Effector memory CD8-positive, alpha-beta T cell (primary cell): ENCODE measurements around the gene EHD1.
A peak's percentile ranks its signal among the peaks of the same experiment; 100 is the strongest.

Experiments
- ATAC-seq: fragments of 150-1000 bp; cut with Tn5 transposase; replicated peaks from 2 replicates; pipeline ENCODE4 v1.10.0; 2021; ENCODE audit warnings: mild to moderate bottlenecking, moderate library complexity
- DNase-seq, 3 experiments: peaks; one replicate each; pipeline ENCODE4 v3.0.0; 2021
- H3K27ac Mint-ChIP-seq, 2 donors: one replicate each; pipeline ENCODE4 v1.8.0; 2022; ENCODE audit warnings: mild to moderate bottlenecking in 2 of 2, mixed read lengths in 2 of 2, moderate library complexity in 2 of 2
- H3K27me3 Mint-ChIP-seq, 2 donors: one replicate each; pipeline ENCODE4 v1.8.0; 2022; ENCODE audit warnings: mixed read lengths in 2 of 2
- H3K36me3 Mint-ChIP-seq: one replicate; pipeline ENCODE4 v1.8.0; 2022; ENCODE audit warnings: mild to moderate bottlenecking, moderate library complexity, mixed read lengths; ENCODE audit not compliant: insufficient read depth
- H3K4me1 Mint-ChIP-seq, 2 donors: one replicate each; pipeline ENCODE4 v1.8.0; 2022; ENCODE audit warnings: low read depth in 2 of 2, mixed read lengths in 2 of 2
- H3K4me3 Mint-ChIP-seq, 2 donors: one replicate each; pipeline ENCODE4 v1.8.0; 2022; ENCODE audit warnings: mild to moderate bottlenecking in 2 of 2, mixed read lengths in 2 of 2, moderate library complexity in 2 of 2
- H3K9me3 Mint-ChIP-seq, 2 donors: one replicate each; pipeline ENCODE4 v1.8.0; 2022; ENCODE audit warnings: mixed read lengths in 2 of 2

EHD1 gene

DNA sequence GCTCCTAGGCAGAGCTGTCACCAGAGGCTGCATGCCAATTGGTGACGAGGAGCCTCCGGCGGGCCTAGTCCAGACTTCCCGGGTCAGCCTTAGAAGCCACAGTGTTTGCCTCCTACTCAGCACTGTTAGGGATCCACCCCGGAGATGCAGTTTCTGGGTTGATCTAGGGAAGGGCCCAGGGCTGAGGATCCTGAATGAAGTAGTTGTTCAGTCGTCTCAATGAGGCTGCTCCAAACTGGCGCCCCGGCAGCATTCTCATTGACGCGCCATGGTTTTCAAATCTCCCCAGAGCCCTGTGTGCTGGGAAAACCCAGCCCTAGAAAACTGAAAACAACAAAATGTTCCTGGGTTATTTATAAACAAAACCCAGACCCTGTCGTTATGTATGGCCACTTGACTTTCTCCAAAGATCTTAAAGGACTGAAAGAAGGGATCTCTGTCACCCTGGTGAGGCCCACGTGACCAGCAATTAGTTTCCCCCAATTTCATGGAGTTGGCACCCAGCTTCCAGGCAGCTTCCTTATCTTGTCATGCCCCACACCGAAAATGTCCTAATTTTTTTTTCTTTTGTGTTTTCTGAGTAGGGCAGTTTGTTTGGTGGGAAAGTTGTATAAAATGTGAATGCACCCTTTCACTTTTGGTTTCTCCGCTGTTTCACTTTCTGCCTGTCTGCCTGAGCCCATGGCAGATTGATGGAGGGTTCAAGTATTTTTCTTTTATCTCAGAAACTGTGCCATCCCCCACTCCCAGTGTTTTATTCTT is 2.0 kb upstream of the EHD1 start:
- Mint-ChIP-seq H3K27ac (peak overlapping the region; percentile 98 to 99), H3K36me3 (peaks cover 50% of the 10 kb centered on the region), H3K9me3 (no peaks in the 10 kb centered on the region), H3K27me3 (no peaks in the 10 kb centered on the region), H3K4me1 (peaks cover 56 to 57% of the 10 kb centered on the region in 2 donors), H3K4me3 (peak overlapping the region; percentile 91 to 92)
- no peak for DNase-seq
- ATAC-seq, result no peak

DNA sequence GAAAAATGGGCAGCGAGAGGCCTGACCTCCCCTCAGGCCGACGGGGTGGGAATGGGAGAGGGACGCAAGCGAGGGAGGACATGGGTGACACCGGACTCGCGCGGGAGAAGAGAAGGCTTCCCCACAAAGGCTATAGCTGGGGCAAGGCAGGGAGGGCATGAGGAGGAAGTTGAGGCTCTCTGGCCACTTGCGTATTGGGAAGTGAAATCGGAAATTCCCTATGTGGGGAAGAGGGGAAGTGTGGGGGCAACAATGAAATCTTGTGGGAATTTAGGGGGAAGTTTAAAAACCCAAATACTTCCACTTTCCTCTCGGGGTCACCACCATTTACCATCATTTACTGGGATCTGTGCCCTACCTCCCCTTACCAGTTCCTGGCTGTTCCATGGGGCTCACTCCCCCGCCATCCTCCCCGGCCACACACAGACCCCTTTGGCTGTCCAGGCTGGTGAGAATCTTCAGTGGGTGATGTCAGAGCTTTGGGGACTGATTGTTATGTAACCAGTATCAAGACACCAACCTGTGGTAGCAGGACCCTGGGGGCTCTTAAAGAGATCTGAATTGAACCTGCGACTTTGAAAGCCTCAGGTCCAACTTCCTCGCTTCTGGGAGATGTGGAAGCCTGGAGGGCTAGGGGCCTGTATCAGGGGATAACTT is 951 bp upstream of the EHD1 start:
- DNase-seq (no peak), ATAC-seq (no peak)
- Mint-ChIP-seq H3K27me3 (no peaks in the 10 kb centered on the region), H3K27ac (peak overlapping the region; percentile 98 to 99), H3K4me1 (peaks cover 62% of the 10 kb centered on the region in 2 donors), H3K9me3 (no peaks in the 10 kb centered on the region), H3K36me3 (peaks cover 60% of the 10 kb centered on the region), H3K4me3 (peak overlapping the region; percentile 91 to 92)

DNA sequence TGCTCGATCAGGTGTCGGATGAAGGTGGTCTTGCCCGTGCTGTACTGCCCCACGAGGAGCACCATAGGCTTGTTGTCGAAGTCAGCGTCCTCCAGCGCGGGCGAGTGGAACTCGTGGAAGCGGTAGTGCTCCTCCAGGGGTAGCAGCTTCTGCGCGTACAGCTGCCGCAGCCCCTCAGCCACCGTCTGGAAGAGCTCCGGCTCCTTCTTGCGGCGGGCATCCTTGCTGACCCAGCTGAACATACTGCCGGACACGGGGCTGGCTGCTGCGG is 263 bp downstream of the EHD1 start:
- peaks cover 73% of the 10 kb centered on the region for H3K36me3 Mint-ChIP-seq
- no peaks in the 10 kb centered on the region for H3K27me3 Mint-ChIP-seq
- DNase-seq (no peak), ATAC-seq (peak; percentile 13)
- H3K27ac Mint-ChIP-seq, result peak overlapping the region; percentile 98 to 99
- H3K4me1 Mint-ChIP-seq, result peaks cover 61 to 64% of the 10 kb centered on the region in 2 donors
- peak overlapping the region; percentile 91 to 92 for H3K4me3 Mint-ChIP-seq
- no peaks in the 10 kb centered on the region for H3K9me3 Mint-ChIP-seq

DNA sequence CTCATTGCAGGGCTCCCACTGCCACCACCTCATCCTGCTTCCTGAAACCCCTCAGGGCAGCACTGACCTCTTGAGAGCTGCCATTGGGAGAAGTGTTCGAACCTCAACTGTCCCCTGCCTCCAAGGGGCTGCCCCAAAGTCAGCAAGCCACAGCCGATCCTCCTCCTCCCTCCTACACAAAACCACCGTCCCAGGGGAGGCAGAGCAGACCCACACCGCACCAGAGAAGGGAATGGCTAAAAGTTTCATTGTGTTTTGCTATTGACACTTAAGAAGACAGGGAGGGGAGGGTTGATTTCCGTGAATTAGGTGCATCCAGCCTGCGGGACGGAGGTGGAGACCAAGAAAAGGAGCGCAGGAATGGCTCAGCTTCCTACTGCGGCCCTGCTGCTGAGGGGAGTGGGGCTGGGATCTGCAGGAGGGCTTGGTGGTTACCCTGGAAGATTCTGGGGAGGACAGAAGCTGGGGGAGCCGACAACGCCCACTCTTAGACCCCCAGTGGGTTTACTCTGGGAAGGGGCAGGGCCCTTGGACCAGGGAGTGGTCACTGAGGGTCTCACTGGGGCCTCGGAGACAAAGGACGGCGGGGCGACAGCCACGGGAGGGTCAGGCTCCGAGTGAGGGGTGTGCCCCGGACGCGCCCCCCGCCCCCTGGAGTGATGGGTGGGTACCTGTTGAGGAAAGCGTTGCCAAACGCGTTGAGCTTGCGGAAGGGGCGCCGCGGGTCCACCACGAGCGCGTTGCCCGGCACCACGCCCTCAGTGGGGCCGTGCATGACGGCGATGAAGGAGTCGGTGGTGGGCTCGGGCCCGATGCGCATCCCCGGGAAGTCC is 815 bp downstream of the EHD1 start:
- peak; percentile 0 for ATAC-seq
- Mint-ChIP-seq H3K36me3 (peaks cover 78% of the 10 kb centered on the region), H3K4me3 (peak overlapping the region; percentile 91 to 92), H3K4me1 (peaks cover 67 to 70% of the 10 kb centered on the region in 2 donors), H3K27ac (peak overlapping the region; percentile 98 to 99), H3K27me3 (no peaks in the 10 kb centered on the region), H3K9me3 (no peaks in the 10 kb centered on the region)
- no peak for DNase-seq

DNA sequence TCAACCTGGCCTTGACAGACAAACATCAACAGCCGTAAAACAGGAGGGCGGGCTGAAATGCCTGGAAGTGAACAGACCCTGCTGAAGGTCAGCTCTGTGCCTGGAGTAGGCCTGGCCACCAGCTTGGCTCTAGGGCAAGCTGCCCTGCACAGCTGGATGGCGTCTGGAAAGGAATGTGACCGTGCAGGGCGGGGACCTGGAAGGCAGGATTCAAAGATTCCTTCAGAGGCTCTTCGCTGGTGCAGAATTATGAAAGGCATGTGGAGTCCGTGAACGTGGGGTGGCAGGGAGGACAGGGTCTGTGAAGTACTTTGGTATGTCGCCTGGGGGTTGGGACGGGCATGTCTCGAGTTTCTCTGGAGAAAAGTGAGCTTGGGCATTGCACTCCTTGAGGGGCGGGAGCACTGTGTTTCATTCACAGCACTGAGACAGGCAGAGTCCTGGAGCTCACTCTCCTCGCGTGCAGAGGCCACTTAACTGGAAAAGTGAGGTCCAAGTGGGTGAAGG is 1.5 kb downstream of the EHD1 start:
- no peaks in the 10 kb centered on the region for H3K27me3 Mint-ChIP-seq
- ATAC-seq (no peak), DNase-seq (no peak)
- H3K27ac Mint-ChIP-seq, result peak overlapping the region; percentile 98 to 99
- H3K4me3 Mint-ChIP-seq, result peak overlapping the region; percentile 91 to 92
- H3K36me3 Mint-ChIP-seq, result peaks cover 85% of the 10 kb centered on the region
- peaks cover 72 to 73% of the 10 kb centered on the region in 2 donors for H3K4me1 Mint-ChIP-seq
- H3K9me3 Mint-ChIP-seq, result no peaks in the 10 kb centered on the region

DNA sequence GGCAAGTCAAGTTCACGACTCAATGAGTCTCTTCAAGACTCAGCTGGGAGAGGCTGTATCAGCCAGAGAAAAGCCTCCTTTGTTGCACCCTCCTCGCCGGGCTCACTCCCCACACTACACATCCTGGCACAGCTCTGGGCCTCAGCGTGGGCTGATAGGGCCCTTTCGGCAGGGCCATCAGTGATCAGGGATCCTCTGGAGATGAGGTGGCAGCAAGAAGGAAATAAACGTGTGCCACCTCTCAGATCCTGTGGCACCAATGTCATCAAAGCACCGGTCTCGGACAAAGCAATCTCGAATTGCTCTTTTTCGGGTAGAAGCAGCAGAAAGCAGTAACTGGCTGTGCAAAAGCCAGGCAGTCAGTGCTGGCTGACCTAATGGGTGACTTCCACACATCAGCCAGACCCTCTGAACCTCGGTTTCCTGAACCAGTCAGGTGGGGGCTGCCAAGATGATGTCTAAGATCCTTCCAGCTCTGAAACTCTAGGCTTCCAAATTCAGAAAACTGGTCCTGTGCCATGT is 2.1 kb downstream of the EHD1 start:
- ATAC-seq (no peak), DNase-seq (no peak)
- Mint-ChIP-seq H3K4me3 (peak overlapping the region; percentile 91 to 92), H3K36me3 (peaks cover 89% of the 10 kb centered on the region), H3K9me3 (no peaks in the 10 kb centered on the region), H3K4me1 (peaks cover 76% of the 10 kb centered on the region in 2 donors), H3K27me3 (no peaks in the 10 kb centered on the region), H3K27ac (peak overlapping the region; percentile 98 to 99)

DNA sequence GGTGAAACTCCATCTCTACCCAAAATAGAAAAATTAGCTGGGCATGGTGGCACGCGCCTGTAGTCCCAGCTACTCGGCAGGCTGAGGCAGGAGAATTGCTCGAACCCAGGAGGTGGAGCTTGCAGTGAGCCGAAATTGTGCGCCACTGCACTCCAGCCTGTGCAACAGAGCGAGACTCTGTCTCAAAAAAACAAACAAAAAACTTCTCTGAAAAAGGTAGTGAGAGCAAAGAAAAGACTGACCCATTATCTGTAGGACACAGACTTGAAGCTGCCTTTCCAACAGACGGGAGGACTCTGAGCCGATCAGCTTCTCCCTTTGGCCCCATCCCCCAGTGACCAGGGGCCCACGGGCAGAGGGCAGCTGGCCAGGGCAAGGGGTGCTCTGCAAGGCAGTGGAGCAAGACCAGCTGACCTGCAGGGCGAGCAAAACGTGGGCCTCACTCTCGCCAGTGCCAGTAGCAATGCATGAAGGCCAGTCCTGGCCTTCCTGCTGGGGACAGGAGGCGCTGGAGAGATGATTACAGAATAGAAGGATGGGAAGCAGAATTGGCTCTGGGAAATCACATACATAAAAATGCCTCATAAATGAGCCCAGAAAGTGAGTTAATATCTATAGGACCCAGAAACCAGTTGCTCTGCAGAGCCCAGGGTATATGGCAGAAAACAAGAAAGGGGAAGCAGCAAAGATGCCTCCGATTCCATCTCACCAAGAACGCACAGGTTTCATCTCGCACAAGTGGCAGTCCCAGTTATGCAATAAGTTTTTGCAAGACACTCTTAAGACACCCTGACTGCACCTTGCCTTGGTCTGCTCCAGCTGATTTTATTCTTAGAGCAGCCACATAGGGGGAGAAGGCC is 2.8 kb downstream of the EHD1 start:
- Mint-ChIP-seq H3K27me3 (no peaks in the 10 kb centered on the region), H3K4me1 (peaks cover 75 to 78% of the 10 kb centered on the region in 2 donors), H3K4me3 (peak overlapping the region; percentile 91 to 92), H3K36me3 (peaks cover 93% of the 10 kb centered on the region), H3K27ac (peak overlapping the region; percentile 98 to 99), H3K9me3 (no peaks in the 10 kb centered on the region)
- DNase-seq (no peak), ATAC-seq (no peak)

DNA sequence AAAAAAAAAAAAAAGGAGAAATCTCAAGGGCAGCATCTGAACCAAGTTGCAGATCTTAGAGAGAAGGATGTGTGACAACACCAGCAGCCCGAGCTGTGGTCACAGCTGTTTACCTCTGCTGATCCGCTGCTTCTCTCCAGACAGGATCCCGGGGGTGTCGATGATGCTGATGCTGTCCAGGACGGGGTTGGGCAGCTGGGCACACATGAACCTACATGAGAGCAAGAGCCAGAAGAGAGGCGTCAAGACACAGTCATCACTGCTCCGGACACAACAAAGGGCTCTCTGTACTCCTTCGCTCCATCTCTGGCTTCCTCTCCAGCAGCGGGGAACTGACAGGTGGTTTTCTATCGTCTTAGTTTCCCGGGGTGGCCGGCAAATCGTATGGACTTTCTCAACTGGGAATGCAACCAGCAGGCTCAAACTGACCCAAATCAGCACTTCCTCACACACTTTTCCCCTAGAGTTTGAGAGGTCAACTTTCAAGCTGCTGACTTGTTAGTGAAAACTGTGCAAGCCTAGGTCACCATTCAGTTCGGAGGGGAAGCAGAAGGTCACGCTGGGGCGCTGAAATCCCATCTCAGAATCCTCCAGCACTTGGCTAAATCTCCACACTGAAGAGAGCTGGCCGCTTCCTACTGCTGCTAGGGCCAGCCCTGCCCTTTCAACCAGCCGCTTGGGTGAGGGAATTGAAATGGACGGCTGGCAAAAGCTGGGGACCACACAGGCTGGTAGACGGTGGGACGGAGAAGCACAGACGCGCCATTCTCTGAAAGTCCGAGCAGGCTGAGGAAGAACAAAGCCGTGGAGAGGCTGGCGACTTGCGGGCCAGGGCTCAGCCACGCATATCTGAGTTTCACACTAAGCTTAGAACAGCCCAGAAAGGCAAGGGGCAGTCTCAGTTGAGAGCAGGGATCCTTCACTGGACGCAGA is 3.8 kb downstream of the EHD1 start:
- Mint-ChIP-seq H3K4me3 (peak overlapping the region; percentile 91 to 92), H3K4me1 (peaks cover 73 to 79% of the 10 kb centered on the region in 2 donors), H3K36me3 (peaks cover 95% of the 10 kb centered on the region), H3K27me3 (no peaks in the 10 kb centered on the region), H3K27ac (peak overlapping the region; percentile 98 to 99), H3K9me3 (no peaks in the 10 kb centered on the region)
- ATAC-seq (peak; percentile 41), DNase-seq (peak in 2 of 3 experiments; percentile 70 to 71)

DNA sequence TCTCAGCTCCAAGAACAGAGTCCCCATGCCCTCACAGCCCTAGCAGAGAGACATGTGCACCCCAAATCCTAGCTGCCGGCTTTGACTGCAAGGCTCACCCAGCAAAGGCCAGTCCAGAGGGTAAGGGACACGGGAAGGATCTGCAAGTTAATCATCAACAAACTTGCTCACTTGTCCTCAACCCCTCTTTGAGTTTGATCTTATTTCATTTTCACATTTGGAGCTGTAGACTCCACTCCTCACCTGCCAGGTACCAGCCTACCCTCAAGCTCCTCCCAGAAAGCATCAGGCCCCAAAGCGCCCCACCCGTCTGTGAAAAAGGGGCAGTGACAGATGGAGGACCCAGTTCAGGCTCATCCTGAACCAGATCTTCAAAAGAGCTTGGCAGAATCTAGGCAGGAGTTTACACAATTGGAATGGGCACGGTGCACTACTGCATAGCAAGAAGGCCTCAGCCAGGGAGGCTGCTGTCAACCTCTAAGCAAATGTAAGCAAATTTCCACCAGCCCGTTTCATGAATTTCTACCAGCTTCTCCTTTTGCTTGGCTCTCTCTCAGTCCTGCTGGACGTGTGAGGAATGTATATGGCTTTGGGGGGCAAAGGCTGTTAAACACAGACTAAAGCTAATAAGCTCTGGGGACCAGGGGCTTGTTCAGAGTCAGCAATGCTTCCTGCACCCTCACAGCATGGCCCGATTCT is 5.5 kb downstream of the EHD1 start:
- peak overlapping the region; percentile 12 to 97 for H3K27ac Mint-ChIP-seq
- H3K27me3 Mint-ChIP-seq, result no peaks in the 10 kb centered on the region
- no peak for ATAC-seq
- H3K4me3 Mint-ChIP-seq, result peak overlapping the region; percentile 85 to 92
- H3K9me3 Mint-ChIP-seq, result no peaks in the 10 kb centered on the region
- no peak for DNase-seq
- H3K4me1 Mint-ChIP-seq, result peaks cover 82 to 87% of the 10 kb centered on the region in 2 donors
- peaks cover 98% of the 10 kb centered on the region for H3K36me3 Mint-ChIP-seq

DNA sequence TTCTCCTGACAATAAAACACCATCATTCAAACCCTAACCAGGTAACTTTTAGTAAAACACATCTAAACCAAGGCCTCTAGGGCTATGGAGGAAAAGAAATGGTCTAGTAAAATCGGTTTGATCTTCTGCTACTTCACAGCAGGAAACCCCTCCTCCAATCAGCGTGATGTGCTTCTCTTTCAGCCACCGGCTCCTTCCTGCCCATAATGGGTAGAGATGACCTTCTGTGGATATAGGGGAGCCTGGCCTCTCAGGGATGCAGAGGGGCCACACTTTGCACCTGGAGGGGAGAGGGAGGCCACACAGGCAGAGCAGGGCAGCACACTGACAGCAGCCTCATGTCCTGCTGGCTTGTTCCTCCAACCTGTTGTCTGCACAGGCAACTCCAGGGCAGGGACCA is 6.9 kb downstream of the EHD1 start:
- no peak for ATAC-seq
- H3K4me3 Mint-ChIP-seq, result peak overlapping the region; percentile 85 to 92
- H3K9me3 Mint-ChIP-seq, result no peaks in the 10 kb centered on the region
- DNase-seq, result no peak
- H3K4me1 Mint-ChIP-seq, result peaks cover 79 to 80% of the 10 kb centered on the region in 2 donors
- no peaks in the 10 kb centered on the region for H3K27me3 Mint-ChIP-seq
- H3K36me3 Mint-ChIP-seq, result peaks cover 98% of the 10 kb centered on the region
- peak overlapping the region; percentile 91 to 97 for H3K27ac Mint-ChIP-seq

DNA sequence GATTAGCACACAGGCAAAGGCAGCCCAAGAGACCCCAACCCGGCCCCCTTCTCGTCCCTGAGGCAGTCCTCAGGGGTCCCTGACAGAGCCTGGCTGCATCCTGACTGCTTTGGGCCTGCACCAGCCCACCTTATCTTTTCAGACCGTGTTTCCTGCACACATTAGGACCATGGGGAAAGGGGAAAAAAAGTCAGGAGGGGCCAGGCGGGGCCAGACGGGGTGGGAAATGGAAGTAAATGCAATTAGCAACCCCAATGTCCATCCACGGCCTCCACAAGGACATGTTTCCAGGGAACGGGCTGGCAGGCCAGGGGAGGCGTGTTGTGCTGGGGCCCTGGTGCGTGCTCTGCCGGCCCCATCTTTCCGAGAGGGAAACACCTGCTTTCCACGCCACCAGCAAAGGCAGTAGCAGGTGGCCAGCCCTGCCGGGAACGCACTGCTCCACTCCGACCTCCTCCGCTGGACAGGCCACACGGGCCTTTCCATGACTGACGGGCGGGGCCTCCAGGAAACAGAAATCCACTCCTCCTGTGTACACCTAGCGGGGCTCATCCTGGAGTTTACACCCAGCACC is 7.4 kb downstream of the EHD1 start:
- Mint-ChIP-seq H3K9me3 (no peaks in the 10 kb centered on the region), H3K27ac (peak overlapping the region; percentile 93 to 97), H3K36me3 (peaks cover 98% of the 10 kb centered on the region), H3K4me1 (peaks cover 80 to 81% of the 10 kb centered on the region in 2 donors), H3K4me3 (peak overlapping the region; percentile 85 to 92), H3K27me3 (no peaks in the 10 kb centered on the region)
- DNase-seq (no peak), ATAC-seq (no peak)
